Activated CD4-positive, alpha-beta T cell treated with anti-CD3 and anti-CD28 coated beads, Interleukin-2, amount 50 U/mL, for 4 hours (primary cell): ENCODE results near the gene STK32B.
"Not testable (repeated sequence)": the region's sequence is repeated elsewhere in the genome, so short reads cannot be mapped to it uniquely, and the experiment has no call there.

Experiments used
- DNase-seq, 2 experiments: peaks; one replicate each; pipeline ENCODE4 v3.0.0-alpha.2; 2020

STK32B gene

DNA sequence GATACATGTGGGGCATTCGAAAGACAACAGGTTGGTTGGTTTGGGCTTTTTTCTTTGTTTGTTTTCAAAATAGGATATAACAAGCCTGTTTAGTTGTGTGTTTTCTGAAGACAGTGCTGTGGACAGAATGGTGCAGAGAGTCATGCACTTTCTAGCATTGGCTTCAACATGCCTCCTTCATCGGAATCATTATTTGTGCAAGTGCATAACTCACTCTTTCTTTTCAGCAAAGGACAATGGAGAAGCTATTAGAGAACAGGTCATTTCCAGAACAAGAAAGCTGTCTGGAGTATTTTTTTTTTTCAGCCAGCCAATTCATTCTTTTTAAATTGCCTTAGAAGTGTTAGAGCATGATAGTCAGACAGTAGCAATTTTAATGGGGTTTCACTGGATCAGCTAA, 225.8 kb downstream of the STK32B start:
- no peak for DNase-seq

DNA sequence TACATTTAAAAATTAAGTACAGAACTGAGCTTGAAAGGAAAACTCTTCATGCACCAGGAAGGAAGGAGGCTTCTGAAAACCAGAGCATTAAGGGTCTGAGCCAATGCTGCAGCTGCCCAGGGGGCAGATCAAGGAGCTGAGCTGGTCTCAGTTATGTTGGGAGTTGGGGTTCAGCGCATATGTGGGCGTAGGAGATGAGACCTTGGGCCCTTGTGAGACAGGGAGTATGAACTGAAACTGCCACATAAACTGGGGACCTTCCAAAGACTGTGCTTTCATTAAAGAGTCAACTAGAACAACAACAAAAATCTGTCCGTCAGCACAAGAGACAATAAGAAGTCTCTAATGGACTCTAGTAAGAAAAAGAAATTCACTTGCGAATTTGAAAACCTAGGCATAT, 226.9 kb downstream of the STK32B start:
- no peak for DNase-seq

DNA sequence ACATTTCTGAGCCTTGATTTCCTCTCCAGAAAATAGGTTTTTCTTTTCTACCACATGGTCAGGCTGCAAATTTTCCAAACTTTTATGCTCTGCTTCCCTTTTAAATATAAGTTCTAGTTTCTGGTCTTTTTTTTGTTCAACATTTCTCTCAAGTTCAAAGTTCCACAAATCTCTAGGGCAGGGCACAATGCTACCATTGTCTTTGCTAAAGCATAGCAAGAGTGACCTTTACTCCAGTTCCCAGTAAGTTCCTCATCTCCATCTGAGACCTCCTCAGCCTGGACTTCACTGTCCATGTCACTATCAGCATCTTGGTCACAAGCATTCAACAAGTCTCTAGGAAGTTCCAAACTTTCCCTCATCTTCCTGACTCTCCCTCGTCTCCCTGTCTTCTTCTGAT, 228.8 kb downstream of the STK32B start:
- not testable (repeated sequence) for DNase-seq

DNA sequence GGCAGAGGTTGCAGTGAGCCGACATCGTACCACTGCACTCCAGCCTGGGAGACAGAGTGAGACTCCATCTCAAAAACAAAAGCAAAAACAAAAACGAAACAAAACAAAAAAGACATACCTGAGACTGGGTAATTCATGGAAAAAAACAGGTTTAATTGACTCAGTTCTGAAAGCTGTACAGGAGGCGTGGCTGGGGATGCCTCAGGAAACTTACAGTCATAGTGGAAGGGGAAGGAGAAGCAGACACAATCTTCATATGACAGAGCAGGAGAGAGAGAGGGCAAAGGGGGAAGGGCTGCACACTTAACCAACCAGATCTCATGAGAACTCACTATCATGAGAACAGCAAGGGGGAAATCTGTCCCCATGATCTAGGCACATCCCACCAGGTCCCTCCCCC, 229.5 kb downstream of the STK32B start:
- no peak for DNase-seq

DNA sequence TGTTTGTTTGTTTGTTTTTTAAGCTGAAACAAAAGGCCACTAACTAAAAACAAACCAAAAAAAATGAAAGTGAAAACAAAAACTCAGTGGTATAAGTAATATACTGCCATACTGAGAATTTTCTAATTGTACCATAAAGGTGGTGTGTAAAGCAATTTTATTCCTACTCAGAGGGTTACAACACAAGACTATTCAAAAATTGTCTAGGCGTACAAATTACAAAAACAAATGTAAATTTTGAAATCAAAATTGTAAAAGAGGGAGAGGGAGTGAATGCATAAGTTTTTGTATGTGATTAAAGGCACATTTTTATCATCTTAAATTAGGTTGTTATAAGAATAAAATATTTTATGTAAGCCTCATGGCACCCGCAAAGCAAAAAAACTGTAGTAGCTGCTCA, 232.6 kb downstream of the STK32B start:
- no peak for DNase-seq

DNA sequence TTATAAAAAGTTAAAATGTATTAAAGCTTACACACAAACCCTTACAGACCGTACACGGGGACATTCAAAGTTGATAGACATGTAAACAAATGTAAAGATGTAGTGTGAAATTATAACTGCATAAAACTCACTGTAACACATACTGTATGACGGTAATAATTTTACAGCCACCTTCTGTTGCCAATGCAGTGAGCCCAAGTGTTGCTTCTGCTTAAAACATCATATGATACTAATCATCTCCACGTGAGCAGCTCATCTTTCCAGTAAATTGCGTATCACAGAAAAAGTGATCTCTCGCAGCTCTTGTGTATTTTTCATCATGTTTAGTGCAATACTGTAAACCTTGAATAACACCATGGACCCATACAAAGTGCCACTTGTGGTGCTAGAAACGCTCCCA, 233.2 kb downstream of the STK32B start:
- no peak for DNase-seq

DNA sequence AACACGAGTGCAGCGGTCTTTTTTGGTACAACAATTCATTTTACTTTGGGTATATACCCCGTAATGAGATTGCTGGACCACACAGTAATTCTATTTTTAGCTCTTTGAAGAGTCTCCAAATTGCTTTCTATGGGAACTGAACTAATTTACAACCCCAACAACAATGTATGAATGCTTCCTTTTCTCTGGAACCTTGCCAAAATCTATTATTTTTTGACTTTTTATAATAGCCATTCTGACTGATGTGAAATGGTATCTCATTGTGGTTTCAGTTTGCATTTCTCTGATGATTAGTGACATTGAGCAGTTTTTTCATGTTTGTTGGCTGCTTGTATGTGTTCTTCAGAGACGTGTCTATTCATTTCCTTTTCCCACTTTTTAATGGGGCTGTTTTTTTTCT, 240.8 kb downstream of the STK32B start:
- no peak for DNase-seq

DNA sequence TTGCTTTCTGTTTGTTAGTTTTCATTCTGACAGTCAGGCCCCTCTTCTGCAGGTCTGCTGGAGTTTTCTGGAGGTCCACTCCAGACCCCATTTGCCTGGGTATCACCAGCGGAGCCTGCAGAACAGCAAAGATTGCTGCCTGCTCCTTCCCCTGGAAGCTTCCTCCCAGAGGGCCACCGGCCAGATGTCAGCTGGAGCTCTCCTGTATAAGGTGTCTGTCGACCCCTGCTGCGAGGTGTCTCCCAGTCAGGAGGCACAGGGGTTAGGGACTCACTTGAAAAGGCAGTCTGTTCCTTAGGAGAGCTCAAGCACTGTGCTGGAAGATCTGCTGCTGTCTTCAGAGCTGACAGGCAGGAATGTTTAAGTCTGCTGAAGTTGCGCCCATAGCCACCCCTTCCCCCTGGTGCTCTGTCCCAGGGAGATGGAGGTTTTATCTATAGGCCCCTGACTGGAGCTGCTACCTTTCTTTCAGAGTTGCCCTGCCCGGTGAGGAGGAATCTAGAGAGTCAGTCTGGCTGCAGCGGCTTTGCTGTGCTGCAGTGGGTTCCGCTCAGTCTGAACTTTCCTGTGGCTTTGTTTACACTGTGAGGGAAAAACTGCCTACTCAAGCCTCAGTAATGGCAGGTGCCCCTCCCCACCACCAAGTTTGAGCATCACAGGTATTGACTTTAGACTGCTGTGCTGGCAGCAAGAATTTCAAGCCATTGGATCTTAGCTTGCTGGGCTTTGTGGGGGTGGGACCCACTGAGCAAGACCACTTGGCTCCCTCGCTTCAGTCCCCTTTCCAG, 246.9 kb downstream of the STK32B start:
- not testable (repeated sequence) for DNase-seq

DNA sequence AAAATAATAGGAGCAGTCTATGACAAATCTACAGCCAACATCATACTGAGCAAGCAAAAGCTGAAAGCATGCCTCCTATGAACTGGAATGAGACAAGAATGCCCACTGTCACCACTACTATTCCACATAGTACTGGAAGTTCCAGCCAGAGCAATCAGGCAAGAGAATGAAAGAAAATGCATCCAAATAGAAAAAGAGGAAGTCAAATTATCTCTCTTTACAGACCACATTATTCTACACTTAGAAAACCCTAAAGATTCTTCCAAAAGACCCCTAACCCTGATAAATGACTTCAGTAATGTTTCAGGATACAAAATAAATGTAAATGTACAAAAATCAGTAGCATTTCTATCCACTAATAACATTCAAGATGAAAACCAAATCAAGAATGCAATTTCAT, 249.0 kb downstream of the STK32B start:
- no peak for DNase-seq

DNA sequence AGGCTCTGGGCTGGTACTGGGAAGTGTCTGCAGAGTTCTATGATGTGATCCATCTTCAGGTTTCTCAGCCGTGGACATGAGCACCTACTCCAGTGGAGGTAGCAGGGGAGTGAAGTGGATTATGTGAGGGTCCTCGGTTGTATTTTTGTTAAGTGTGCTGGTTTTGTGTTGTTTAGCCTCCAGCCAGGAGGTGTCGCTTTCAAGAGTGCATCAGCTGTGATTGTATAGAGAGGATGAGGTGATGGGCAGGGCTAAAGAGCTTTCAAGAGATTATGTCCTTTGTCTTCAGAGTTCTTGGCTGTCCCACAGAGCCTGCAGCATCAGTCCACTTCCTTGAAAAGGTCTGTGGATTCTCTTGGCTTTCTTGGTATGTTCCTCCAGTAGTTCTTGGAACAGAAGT, 256.6 kb downstream of the STK32B start:
- no peak for DNase-seq

DNA sequence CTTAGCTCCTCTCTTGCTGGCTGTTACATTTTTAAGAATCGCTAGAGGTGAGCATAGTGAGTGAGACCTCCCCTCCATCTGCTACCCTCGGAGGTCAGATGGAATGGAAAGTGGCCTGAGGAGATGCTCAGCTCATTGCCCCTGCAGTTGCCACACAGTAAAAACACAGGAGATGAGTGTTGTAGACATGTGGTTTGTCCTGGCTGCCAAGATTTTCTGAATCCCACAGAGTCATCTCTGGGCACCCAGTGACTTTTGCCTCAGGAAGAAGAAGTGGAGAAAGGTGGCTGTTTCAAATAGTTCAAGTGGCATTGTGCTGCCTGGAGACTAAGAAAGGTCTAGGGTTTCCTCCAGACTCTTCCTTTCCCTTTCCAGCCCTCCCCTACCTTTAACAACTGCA, 271.0 kb downstream of the STK32B start:
- DNase-seq: no peak

DNA sequence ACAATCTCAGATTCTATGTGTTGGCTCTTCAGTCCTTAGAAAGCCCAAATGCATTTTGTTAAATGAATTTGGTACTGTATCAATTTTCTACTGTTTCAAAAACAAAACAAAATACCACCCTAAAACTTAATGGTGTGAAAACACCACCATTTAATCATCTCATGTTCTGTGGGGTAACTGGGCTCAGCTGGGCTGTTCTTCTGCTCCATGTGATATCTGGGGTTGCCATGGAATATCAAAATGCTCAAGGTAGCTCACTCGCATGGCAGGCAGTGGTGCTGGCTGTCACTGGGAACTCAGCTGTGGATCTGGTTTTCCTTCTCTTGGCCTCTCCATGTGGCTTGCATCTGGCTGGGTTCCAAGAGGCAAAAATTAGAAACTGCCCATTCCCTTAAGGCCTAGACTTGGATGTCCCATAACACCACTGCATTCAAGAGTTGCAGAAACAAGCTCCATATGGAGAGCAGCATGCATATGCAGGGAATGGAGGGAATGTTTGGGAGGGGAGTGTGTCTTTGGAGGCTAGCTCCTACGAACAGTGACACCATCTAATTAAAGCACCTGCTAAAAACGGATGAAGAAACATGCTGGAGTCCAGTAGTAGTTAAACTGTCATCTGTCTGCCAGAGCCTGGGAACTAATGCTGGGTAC, 279.2 kb downstream of the STK32B start:
- DNase-seq: no peak

DNA sequence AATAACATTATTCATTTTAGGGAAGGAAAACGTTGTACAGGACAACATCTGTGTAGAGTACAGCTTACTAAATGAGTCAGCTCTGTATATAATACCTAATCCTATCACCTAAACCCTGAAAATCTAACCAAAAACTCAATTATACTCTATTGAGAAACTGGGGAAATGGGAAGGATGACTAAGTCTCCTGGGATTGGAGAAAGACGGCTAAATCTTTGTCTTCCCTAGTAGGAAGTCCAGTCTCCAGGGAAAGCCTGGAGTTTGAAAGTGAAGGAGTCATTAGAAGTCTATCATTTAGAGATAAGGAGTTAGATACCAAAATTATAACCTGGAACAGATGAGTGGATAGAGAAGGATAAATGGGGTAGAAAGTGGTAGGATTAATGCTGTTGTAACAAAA, 286.5 kb downstream of the STK32B start:
- DNase-seq: no peak

DNA sequence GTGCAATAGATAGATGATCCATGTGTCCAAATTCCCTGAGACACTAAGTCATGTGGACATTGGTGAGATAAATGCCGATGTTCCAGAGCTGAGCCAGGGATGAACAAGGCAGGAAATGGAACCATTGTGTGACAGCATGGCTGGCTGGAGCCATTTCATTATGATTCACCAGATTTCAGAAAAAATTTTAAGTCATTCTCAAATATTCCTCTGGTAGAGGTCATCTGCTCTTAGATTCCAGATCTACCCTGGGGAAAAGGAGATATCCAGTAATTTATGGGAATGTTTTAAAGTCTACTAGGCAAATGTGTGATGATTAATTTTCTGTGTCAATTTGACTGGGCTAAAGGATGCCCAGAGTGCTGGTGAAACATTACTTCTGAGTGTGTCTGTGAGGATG, 287.3 kb downstream of the STK32B start:
- no peak for DNase-seq

DNA sequence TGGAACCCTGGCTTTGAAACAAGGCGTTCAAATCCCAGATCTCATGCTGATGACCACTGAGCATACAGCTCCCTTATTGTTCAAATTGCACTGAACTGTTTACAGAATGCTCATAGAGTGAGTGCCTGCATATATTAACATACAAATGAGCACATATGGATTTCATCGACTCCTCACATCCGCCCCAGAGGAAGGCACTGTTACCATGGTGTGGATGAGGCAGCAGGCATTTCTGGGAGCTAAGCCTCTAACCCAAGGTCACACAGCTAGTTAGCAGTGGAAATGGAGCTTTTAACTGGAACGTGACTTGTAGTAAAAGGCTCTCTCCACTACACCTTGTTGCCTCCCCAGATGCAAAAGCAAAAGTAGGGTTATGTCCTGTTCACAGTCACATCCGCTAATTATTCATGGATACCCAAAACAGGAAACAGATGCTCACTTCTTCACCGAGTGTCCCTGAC, 289.7 kb downstream of the STK32B start:
- DNase-seq: no peak

DNA sequence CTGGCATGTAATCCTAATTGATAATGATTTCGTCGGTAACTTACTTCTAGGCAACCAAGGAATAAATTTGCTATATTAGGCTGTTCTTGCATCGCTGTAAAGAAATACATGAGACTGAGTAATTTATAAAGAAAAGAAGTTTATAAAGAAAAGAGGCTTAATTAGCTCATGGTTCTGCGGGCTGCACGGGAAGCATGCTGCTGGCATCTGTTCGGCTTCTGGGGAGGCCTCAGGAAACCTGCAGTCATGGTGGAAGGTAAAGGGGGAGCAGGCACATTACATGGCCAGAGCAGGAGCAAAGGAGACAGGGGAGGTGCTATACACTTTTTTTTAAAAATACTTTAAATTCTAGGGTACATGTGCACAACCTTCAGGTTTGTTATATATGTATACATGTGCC, 290.2 kb downstream of the STK32B start:
- DNase-seq: no peak

DNA sequence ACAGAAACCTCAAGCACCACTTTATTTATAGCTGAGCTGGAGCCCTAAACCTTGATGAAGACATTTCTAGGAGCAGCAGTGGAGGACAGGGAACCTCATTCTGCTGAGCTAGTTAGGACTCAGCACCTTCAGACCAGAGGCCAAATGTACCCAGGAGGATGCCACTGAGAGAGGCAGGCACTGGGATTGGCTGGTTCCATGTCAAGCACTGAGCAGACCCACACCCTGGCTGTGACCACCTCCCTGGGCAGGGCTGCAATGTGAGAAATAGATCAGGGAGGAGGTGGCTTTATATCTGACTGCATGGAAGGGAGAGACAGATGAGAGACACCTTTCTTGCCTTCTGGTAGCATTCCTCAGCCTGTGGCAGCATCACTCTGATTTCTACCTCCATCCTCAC, 304.6 kb downstream of the STK32B start:
- DNase-seq: no peak

DNA sequence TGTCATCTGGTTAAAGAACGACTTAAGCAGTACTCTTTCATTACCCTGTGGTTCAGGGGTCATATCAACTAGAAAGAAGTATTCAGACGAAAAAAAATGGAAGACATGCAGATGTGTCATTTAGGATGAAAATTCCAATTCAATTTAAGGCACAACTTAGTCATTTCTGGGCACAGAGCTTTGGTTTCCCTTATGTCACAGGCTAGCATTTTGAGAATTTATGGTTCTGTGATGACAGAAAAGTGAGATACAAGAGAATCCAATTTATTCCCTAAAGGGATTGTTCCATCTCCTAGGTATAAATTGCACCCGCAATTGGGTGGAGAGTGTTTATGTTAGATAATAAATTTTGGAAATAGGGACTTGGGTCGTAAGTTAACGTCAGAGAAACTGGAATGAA, 306.6 kb downstream of the STK32B start:
- no peak for DNase-seq

DNA sequence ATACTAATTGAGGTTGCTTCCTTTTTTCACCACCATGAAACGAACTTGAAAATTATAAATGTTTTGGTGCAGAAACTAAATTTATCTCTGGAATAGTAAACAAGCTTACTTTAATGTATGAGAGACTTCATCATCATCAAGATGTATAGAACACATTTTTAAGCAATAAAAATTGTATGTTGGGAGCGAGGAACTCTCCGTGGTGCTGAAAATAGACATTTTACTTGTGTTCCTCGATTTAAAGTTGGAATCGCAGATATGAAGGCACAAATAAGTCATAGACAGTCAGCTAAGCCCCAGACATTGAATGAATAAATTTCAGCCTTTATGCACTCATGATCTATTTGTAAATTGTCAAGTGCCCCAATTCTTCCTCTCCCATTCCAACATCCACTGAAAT, 310.7 kb downstream of the STK32B start:
- DNase-seq: no peak

DNA sequence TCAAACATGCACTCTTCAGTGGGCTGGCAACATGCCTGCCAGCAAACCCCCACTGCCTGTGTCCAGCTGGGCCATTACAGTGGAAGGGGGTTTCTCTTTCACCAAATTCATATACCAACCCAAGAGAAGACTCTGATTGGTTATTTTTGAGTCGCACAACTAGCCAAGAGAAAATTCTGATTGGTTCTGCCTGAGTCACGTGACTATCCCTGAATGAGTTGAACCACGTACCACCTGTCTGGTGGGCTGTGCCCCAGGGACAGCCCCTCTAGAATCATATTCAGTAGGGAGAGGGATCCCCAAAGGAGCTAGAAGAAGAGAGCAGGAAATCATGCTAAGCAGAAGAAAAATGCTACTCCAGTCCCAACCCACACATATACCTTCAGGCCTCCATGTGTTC, 313.1 kb downstream of the STK32B start:
- DNase-seq: no peak

DNA sequence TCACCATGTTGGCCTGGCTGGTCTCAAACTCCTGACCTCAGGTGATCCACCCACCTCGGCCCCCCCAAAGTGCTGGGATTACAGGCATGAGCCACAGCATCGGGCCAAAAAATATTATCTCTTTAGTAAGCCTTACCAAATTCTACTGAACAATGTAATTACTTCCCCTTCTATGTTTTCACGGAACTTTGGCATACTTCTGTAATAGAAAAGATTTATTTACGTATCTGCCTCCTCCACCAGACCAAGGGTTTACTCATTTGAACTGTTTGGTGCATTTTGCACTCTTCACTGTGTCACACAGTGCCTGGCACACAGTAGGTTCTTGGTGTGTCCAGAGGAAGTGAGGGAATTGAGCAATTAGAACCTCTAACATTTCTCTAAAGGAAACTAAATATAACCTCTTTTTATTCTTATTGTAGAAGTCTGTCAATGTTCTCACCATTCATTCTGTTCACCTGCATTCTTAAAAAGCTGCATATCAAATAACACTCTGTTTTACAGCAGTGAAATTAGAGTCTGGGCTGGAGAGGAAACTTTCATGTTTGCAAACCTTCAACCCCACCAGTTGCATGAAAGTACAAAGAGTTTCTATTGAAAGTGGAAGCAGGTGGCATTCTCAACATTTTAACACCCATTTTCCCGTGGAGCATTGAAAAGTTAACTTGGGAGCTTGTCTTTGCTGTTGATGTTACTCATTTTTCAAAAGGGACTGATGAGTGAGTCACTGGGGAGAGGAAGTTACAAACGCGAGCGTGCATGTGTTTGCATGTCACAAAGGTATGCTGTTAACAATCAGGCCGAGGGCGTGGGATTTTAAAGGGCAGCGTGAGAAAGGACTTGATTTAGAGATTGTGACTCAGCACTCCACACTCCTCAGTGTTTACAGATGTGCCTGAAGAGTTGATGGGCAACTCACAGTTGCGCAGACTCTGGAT, 314.1 kb downstream of the STK32B start:
- no peak for DNase-seq

DNA sequence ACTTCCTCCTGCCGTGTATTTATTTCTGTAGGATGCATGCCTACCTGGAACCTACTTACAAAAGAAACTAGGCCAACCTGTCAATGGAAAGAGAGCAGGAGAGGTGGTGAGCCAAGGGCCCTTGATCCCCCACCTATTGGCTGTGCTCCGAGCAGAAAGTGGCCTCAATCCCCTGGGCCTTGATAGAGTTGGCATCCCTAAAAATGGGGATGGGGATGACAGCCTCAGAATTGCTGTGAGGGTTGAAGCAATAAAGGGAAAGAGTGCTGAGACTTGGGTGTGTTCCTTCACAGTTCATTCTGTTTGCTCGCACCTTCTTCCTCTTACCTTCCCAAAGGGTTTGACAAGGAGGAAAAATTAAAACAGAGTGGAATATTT, 314.7 kb downstream of the STK32B start:
- no peak for DNase-seq

DNA sequence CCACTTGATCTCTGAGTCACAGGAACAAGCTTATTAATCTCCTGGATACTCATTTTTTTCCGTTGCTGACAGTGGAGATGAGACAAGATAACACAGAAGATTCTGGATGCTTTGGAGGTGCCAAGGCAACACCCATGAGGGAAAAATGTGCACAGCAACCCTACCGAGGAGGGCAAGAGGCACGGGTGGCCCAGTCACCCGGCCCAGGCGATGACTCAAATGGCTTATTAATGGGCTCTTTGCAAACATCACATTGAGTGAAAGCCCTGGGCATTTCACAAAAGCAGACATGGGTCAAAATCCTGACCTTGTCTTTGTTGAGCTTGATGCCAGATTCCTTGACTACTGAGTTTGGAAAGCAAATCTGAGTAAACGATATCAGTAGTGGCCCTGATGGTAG, 315.1 kb downstream of the STK32B start:
- no peak for DNase-seq

DNA sequence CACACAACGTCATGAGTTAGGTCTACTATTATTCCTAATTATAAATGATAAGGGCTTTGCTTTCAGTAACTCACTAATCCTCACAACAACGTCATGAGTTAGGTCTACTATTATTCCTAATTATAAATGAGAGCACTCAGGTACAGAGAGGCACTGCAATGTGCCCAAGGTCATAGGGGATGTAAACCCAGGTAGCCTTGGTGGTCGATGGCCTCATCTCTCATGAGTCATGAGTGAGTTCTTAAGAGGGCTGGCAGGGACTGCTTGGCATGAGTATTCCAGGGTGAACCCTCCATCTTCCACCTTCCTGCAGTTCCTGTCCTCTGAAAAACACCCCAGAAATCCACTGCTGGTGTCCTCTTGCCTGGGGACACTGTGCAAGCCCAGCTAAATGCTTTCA, 317.1 kb downstream of the STK32B start:
- no peak for DNase-seq
